Activated CD4-positive, alpha-beta T cell treated with anti-CD3 and anti-CD28 coated beads, Interleukin-2, amount 10 ng/mL, durations not matched to agents 7 days and 5 days (primary cell): ENCODE measurements around the gene NMNAT2. TPM values are rescaled to one million over a fixed set of nuclear protein-coding genes. Genes with fewer than 3 reads are reported as not detected.

Experiments used
- CTCF ChIA-PET: fragments of 350-600 bp; sonication (Branson Sonifier 250); formaldehyde crosslinking; loops from one replicate; lab custom pipeline; 2021; ENCODE audit warnings: antibody characterized with exemption; lab: Charles Lee
- POLR2A ChIA-PET: fragments of 350-600 bp; sonication (Branson Sonifier 250); formaldehyde crosslinking; loops from one replicate; lab custom pipeline; 2021; ENCODE audit warnings: antibody characterized with exemption; lab: Charles Lee
- DNase-seq: peaks from one replicate; pipeline ENCODE4 v3.0.0-alpha.2; 2020
- H3K27ac Mint-ChIP-seq: one replicate; pipeline ENCODE4 v1.8.0; 2021; ENCODE audit warnings: mild to moderate bottlenecking, moderate library complexity, mixed read lengths
- H3K27me3 Mint-ChIP-seq: one replicate; pipeline ENCODE4 v1.8.0; 2021; ENCODE audit warnings: mixed read lengths
- H3K36me3 Mint-ChIP-seq: one replicate; pipeline ENCODE4 v1.8.0; 2021; ENCODE audit warnings: low read depth, mixed read lengths
- H3K4me1 Mint-ChIP-seq: one replicate; pipeline ENCODE4 v1.8.0; 2021; ENCODE audit warnings: mixed read lengths
- H3K4me3 Mint-ChIP-seq: one replicate; pipeline ENCODE4 v1.8.0; 2021; ENCODE audit warnings: mild to moderate bottlenecking, moderate library complexity, mixed read lengths
- H3K9me3 Mint-ChIP-seq: one replicate; pipeline ENCODE4 v1.8.0; 2021; ENCODE audit warnings: mixed read lengths
- total RNA-seq, 2 experiments: library from RNA; stranded (reverse); gene quantifications; one replicate each; pipeline ENCODE4 v1.2.3, GENCODE V29; 2021

NMNAT2 gene
- total RNA-seq: not detected

DNA sequence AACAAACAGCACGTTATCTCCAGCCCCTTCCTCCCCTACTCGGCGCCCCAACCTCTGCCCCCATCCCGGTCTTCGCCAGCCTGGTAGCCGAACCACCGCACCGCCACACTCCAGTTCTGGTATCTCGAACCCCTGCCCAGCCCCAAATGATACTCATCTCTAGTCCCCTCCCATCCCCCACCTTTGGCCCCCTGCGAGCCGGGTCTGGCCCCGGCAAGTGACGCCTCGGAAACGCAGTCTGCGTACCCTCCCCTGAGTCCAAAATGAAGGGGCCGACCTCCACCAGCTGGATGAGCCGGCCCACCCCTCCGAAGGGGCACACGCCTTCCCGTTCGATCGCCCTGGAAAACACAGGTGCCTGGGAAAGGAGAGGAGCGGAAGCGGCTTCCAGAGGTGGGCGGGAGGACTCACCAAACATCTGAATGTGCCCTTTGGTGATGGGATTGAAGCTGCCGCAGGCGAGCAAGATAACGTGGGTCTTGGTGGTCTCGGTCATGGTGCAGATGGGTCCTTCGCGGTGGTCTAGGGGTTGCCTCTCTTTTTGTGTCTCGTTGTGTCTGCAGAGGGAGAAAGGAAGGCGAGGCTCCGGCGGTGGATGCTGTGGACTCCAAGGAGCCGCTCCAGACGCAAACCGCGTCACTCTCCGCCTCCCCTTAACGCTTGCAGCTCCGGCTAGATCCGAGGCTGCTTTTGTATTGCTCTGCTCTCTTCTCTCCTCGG lies at the start of gene NMNAT2:
Gene NMNAT2 (minus strand): TSS at position 609 of the 720 bp plus-strand sequence. CDS start 113 bp downstream, at position 496.
- Mint-ChIP-seq H3K27ac (peak within 1 kb of the TSS; percentile 14), H3K36me3 (peaks cover 7% of the 10 kb centered on the region), H3K4me1 (peaks cover 23% of the 10 kb centered on the region), H3K27me3 (peaks cover 56% of the 10 kb centered on the region), H3K9me3 (no peaks in the 10 kb centered on the region), H3K4me3 (peak within 1 kb of the TSS; percentile 9)
- ChIA-PET CTCF (interaction anchor here (0.5 kb wide), 1 partner anchor 464 kb away, joined by 3 read pairs; no protein-coding TSS in a partner anchor), POLR2A (no interaction called here)
- no peak for DNase-seq

DNA sequence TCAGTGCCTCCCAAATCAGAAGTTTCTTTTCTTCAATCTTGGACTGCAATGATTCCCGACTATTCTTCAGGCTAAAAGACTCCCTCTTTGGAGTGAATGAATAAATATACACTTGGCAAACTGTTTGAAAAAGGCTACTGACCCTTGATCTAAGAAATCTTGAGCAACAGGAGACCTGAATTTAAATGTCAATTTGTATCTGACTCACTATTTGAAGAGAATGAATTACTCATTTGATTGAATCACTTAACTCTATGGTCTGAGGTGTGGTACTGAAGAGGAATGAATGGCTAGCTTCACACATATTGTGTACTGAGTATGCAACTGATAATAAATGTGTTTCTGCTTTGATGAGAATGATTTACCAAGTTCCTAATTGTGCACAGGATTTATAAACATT lies 49.5 kb upstream of the NMNAT2 start:
- Mint-ChIP-seq H3K36me3 (peaks cover 3% of the 10 kb centered on the region), H3K4me3 (no peak overlapping the region), H3K9me3 (no peaks in the 10 kb centered on the region), H3K4me1 (peaks cover 13% of the 10 kb centered on the region), H3K27ac (no peak overlapping the region), H3K27me3 (peaks cover 25% of the 10 kb centered on the region)
- ChIA-PET POLR2A (no interaction called here), CTCF (interaction anchor here (0.5 to 1.2 kb wide), 2 partner anchors 9 to 26 kb away, joined by 3 to 4 read pairs; no protein-coding TSS in a partner anchor)
- no peak for DNase-seq

DNA sequence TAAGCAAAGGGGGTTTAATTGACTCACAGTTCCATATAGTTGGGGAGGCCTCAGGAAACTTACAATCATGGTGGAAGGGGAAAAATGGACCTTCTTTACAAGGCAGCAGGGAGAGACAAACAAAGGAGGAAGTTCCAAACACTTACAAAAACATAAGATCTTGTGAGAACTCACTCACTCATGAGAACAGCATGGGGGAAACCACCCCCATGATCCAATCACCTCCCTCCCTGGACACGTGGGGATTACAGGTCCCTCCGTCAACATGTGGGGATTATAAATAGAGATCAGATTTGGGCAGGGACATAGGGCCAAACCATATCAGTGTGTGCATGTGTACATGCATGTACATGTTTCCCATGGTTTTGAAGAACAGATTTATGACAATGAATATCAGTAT lies 48.6 kb upstream of the NMNAT2 start:
- peaks cover 33% of the 10 kb centered on the region for H3K27me3 Mint-ChIP-seq
- no peaks in the 10 kb centered on the region for H3K9me3 Mint-ChIP-seq
- no peak overlapping the region for H3K27ac Mint-ChIP-seq
- ChIA-PET POLR2A (no interaction called here), CTCF (no interaction called here)
- H3K4me1 Mint-ChIP-seq: peaks cover 13% of the 10 kb centered on the region
- H3K36me3 Mint-ChIP-seq: no peaks in the 10 kb centered on the region
- DNase-seq: no peak
- H3K4me3 Mint-ChIP-seq: no peak overlapping the region

DNA sequence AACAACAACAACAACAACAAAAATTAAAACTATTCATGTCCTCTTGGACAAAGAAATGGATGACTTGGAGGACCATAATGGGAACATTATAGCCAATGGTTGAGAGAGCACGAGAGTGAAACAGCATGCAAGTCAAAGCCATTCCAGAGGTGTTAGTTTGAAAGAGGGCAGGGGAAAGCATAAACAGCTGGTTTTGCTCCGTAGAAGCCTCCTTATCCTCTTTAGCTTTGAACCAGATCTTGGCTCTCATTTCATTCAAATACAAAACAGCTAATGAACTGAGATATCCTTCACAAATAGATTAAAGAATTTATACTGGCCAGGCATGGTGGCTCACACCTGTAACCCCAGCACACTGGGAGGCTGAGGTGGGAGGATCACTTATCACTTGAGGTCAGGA lies 45.4 kb upstream of the NMNAT2 start:
- no peaks in the 10 kb centered on the region for H3K36me3 Mint-ChIP-seq
- POLR2A ChIA-PET: no interaction called here

DNA sequence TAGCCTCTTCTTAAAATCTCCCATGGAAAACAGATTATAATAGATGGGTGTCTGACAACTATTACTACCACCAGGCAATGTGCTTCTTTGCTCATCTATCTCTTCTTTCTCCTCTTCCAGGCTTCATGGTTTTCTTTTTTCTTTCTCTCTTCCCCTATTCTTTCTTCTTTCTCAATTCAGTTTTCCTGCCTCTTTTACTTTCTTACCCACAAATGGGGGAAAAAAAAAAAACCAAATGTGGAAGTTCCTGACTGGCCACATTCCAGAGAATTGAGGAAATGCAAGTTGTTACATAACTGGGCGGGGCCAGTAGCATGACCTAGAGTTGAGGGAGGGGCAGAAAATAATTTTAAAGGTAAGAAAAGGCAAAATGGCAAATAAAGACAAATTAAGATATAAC lies 43.2 kb upstream of the NMNAT2 start:
- no peaks in the 10 kb centered on the region for H3K36me3 Mint-ChIP-seq
- ChIA-PET POLR2A (no interaction called here), CTCF (no interaction called here)
- no peak overlapping the region for H3K27ac Mint-ChIP-seq
- peaks cover 53% of the 10 kb centered on the region for H3K27me3 Mint-ChIP-seq
- peaks cover 3% of the 10 kb centered on the region for H3K4me1 Mint-ChIP-seq
- no peaks in the 10 kb centered on the region for H3K9me3 Mint-ChIP-seq
- DNase-seq: no peak
- no peak overlapping the region for H3K4me3 Mint-ChIP-seq

More for the DNA sequence above, 45.4 kb upstream of the NMNAT2 start:
- H3K27ac Mint-ChIP-seq: no peak overlapping the region
- peaks cover 3% of the 10 kb centered on the region for H3K4me1 Mint-ChIP-seq
- H3K4me3 Mint-ChIP-seq: no peak overlapping the region
- H3K27me3 Mint-ChIP-seq: peaks cover 48% of the 10 kb centered on the region
- H3K9me3 Mint-ChIP-seq: no peaks in the 10 kb centered on the region
- no peak for DNase-seq
- CTCF ChIA-PET: interaction anchor here (0.7 kb wide), 1 partner anchor 78 kb away, joined by 3 read pairs; no protein-coding TSS in a partner anchor

DNA sequence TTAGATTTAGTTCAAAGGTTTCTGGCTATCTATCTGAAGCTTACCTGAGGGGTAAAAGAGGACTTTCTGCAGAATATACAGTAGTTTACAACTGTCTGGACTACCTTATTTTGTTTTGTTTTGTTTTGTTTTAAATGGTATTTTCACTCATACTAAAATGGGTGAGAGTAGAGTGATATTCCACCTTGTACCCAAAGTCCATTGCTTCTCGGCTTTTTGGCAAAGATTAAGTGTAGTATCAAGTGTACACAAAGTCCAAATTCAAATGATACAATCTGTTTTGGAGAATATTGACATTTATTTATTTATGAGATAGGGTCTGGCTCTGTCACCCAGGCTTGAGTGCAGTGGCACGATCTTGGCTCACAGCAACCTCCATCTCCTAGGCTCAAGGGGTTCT lies 42.4 kb upstream of the NMNAT2 start:
- Mint-ChIP-seq H3K4me3 (no peak overlapping the region), H3K9me3 (no peaks in the 10 kb centered on the region), H3K27ac (no peak overlapping the region), H3K27me3 (peaks cover 52% of the 10 kb centered on the region), H3K4me1 (peaks cover 3% of the 10 kb centered on the region), H3K36me3 (no peaks in the 10 kb centered on the region)
- CTCF ChIA-PET: interaction anchor here (0.6 to 0.7 kb wide), 3 partner anchors 9 to 1249 kb away, joined by 3 to 4 read pairs (median 3); no protein-coding TSS in a partner anchor
- no peak for DNase-seq
- POLR2A ChIA-PET: no interaction called here

DNA sequence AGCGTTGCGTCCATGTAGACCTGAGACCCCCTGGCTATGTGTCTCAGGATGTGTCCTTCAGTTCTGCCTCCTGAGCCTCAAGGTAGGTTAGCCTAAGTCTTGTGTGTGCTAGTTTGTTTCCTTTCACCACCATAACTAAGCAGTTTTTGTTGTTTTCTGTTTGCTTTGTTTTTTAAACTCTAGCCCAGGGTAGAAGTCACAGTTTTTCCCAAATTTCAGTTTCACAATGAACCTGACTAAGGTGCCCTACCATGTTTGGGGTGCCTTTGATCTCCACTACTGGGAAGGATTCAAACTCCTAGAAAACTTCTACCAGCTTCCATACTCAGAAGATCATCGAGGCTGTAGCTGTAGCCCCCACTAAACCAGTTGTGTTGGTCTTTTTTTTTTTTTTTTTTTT lies 39.3 kb upstream of the NMNAT2 start:
- Mint-ChIP-seq H3K36me3 (no peaks in the 10 kb centered on the region), H3K27ac (no peak overlapping the region), H3K4me3 (no peak overlapping the region), H3K27me3 (peaks cover 33% of the 10 kb centered on the region), H3K9me3 (no peaks in the 10 kb centered on the region), H3K4me1 (peaks cover 3% of the 10 kb centered on the region)
- POLR2A ChIA-PET: no interaction called here
- DNase-seq: no peak
- CTCF ChIA-PET: no interaction called here

DNA sequence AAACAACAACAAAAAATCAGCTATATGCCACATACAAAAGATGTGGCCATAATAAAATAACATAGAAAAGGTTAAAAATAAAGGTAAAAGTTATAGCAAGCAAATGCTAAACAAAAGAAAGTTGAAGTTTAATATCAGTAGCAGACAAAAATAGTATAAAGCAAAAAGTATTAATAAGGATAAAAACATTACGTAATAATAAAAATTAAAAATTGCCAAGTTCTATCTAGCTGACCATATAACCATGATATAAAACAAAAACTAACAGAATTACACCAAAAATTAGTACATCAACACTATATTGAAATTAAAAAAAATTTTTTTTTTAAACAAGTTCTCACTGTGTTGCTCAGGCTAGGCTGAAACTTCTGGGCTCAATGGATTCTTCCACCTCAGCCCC lies 38.6 kb upstream of the NMNAT2 start:
- H3K27ac Mint-ChIP-seq: no peak overlapping the region
- no peak for DNase-seq
- ChIA-PET POLR2A (no interaction called here), CTCF (no interaction called here)
- H3K27me3 Mint-ChIP-seq: peaks cover 29% of the 10 kb centered on the region
- no peak overlapping the region for H3K4me3 Mint-ChIP-seq
- H3K9me3 Mint-ChIP-seq: no peaks in the 10 kb centered on the region
- H3K4me1 Mint-ChIP-seq: peaks cover 3% of the 10 kb centered on the region
- H3K36me3 Mint-ChIP-seq: no peaks in the 10 kb centered on the region

DNA sequence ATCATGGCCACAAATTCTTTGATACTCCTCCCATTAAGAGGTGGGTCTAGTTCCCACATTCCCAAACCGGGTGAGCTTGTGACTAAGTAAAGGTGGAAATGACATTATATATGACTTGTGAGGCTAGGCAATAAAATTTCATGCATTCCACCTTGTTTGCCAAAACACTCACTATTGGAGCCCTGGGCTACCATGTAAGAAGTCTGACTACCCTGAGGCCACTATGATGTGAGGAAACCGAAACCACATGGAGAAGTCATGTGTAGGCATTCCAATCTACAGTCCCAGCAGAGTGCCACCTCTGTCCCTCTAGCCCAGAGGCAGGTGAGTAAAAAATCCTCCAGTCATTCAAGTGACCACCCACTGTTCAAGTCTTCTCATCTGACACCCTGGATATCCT lies 36.2 kb upstream of the NMNAT2 start:
- POLR2A ChIA-PET: no interaction called here

DNA sequence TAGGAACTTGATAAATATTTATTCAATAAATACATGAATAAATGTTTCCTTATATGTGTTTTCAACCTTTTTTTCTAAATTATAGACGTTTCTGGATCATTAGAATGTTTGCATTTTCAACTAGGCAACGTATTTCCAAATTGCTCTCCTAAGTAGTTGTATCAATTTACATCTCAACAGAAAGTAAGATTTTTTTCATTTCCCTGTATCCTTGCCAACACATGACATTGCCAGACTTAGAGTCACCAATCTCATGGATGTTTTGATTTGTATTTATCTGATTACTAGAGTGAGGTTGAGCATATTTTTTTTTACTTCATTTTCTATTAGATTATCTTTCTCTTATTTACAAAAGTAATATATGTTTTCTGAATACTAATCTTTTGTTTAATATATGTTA lies 31.9 kb upstream of the NMNAT2 start:
- no peak for DNase-seq
- Mint-ChIP-seq H3K9me3 (no peaks in the 10 kb centered on the region), H3K36me3 (no peaks in the 10 kb centered on the region), H3K27ac (no peak overlapping the region), H3K4me1 (no peaks in the 10 kb centered on the region), H3K27me3 (peaks cover 2% of the 10 kb centered on the region), H3K4me3 (no peak overlapping the region)
- CTCF ChIA-PET: no interaction called here
- POLR2A ChIA-PET: no interaction called here

More for the DNA sequence above, 36.2 kb upstream of the NMNAT2 start:
- CTCF ChIA-PET: no interaction called here
- H3K4me1 Mint-ChIP-seq: no peaks in the 10 kb centered on the region
- no peak overlapping the region for H3K4me3 Mint-ChIP-seq
- no peaks in the 10 kb centered on the region for H3K36me3 Mint-ChIP-seq
- DNase-seq: no peak
- H3K27ac Mint-ChIP-seq: no peak overlapping the region
- H3K27me3 Mint-ChIP-seq: peaks cover 17% of the 10 kb centered on the region
- no peaks in the 10 kb centered on the region for H3K9me3 Mint-ChIP-seq

DNA sequence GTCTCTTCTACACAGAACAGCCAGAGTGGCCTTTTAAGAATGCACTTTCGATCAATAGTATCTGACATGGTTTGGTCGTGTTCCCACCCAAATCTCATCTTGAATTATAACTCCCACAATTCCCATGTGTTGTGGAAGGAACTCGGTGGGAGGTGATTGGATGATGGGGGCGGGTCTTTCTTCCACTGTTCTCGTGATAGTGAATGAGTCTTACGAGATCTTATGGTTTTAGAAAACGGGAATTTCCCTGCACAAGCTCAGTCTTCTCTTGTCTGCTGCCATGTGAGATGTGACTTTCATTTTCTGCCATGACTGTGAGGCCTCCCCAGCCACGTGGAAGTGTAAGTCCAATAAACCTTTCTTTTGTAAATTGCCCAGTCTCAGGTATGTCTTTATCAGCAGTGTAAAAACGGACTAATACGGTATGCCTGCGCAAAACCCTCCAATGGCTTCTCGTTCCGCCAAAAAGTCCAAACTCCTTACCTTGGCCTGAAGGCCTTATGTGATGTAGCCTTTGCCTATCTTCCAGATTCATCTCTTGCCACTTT lies 31.1 kb upstream of the NMNAT2 start:
- CTCF ChIA-PET: no interaction called here

DNA sequence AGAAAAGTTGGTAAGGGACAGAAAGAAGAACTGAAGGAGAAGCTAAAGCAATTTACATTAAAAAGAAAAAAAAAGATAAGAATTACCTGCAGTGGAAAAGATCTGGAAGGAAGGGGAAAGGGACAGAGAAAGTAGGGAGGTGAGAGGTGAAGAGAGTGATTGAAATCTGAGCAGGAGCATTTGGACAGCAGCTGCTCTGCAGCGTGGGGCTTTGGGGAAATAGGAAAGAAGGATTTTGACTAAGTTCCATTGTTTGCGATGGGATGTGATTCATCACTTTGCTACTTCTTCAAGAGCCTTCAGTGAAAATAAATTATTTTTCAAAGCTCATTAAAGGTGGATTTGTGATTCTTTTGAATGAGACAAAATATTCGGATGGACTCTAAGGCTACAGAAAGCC lies 26.1 kb upstream of the NMNAT2 start:
- Mint-ChIP-seq H3K4me3 (no peak overlapping the region), H3K4me1 (no peaks in the 10 kb centered on the region), H3K9me3 (no peaks in the 10 kb centered on the region), H3K27me3 (peaks cover 14% of the 10 kb centered on the region), H3K36me3 (no peaks in the 10 kb centered on the region), H3K27ac (no peak overlapping the region)
- ChIA-PET CTCF (no interaction called here), POLR2A (no interaction called here)
- DNase-seq: no peak

More for the DNA sequence above, 31.1 kb upstream of the NMNAT2 start:
- Mint-ChIP-seq H3K27ac (no peak overlapping the region), H3K4me3 (no peak overlapping the region), H3K36me3 (no peaks in the 10 kb centered on the region), H3K27me3 (peaks cover 2% of the 10 kb centered on the region), H3K4me1 (no peaks in the 10 kb centered on the region), H3K9me3 (no peaks in the 10 kb centered on the region)
- DNase-seq: no peak
- POLR2A ChIA-PET: no interaction called here

DNA sequence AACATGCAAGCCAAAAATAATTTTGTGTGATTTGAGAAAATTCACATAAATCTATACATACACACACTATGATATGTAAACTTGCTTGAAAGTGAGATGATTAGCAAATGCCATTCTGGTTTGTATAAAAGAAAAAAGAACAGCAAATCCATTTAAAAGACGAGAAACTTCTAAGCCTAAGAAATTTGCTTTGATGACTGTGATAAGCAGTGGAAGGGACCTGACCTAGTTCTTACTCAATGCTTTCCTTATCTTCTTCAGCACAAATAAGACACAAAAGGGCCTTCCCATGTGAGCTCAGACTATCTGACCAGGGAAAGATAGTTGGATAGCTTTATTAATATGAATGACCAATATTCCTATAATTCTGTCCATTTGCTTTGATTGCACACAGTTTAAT lies 25.3 kb upstream of the NMNAT2 start:
- no peak for DNase-seq
- no peaks in the 10 kb centered on the region for H3K36me3 Mint-ChIP-seq
- CTCF ChIA-PET: no interaction called here

More for the DNA sequence above, 25.3 kb upstream of the NMNAT2 start:
- Mint-ChIP-seq H3K27me3 (peaks cover 19% of the 10 kb centered on the region), H3K4me1 (no peaks in the 10 kb centered on the region), H3K4me3 (no peak overlapping the region), H3K27ac (no peak overlapping the region), H3K9me3 (no peaks in the 10 kb centered on the region)
- POLR2A ChIA-PET: no interaction called here
